Left ventricle myocardium inferior (tissue), 1 donor: Measurements from ENCODE around the gene SDK2. TPM values are rescaled to one million over a fixed set of nuclear protein-coding genes. Genes with fewer than 3 reads are reported as not detected.

Experiments
- DNase-seq: peaks from one replicate; pipeline ENCODE4 v3.0.0-alpha.2; 2020
- H3K27ac ChIP-seq: fragments of 200-600 bp; replicated peaks from 2 replicates; pipeline ENCODE4 v1.8.0; 2021
- H3K27me3 ChIP-seq: fragments of 200-600 bp; 2 replicates; pipeline ENCODE4 v1.8.0; 2021; ENCODE audit warnings: low read depth
- H3K36me3 ChIP-seq: fragments of 200-600 bp; 2 replicates; pipeline ENCODE4 v1.8.0; 2021
- H3K4me1 ChIP-seq: fragments of 200-600 bp; 2 replicates; pipeline ENCODE4 v1.8.0; 2021
- H3K4me3 ChIP-seq: fragments of 200-600 bp; 2 replicates; pipeline ENCODE4 v1.8.0; 2021; ENCODE audit warnings: mild to moderate bottlenecking, moderate library complexity
- H3K9me3 ChIP-seq: fragments of 200-600 bp; replicated peaks from 2 replicates; pipeline ENCODE4 v1.8.0; 2021
- intact Hi-C: fragments of 100-400 bp; cut with micrococcal nuclease; formaldehyde crosslinking; loops from one replicate; pipeline ENCODE4 v1.11.0; 2022
- total RNA-seq: library from RNA; stranded (reverse); fragmentation: NEBNext Ultra II Directional; extraction: Animal tissue kit (Norgen Biotek cat#: 25700); gene quantifications from one replicate; pipeline ENCODE4 v1.2.1, GENCODE V29; 2021
- TF ChIP-seq, protein P1 (sequence below): fragments of 200-600 bp; IDR thresholded peaks from 2 replicates; pipeline ENCODE4 v1.8.0; 2021; ENCODE audit warnings: antibody characterized with exemption, mild to moderate bottlenecking, borderline replicate concordance
- donor health status: DM: no; HTN: yes; CAD: no; lungs with severe emphysema.

The SDK2 gene
- total RNA-seq, 1 donor from 2014 or later: 2.2 TPM

DNA sequence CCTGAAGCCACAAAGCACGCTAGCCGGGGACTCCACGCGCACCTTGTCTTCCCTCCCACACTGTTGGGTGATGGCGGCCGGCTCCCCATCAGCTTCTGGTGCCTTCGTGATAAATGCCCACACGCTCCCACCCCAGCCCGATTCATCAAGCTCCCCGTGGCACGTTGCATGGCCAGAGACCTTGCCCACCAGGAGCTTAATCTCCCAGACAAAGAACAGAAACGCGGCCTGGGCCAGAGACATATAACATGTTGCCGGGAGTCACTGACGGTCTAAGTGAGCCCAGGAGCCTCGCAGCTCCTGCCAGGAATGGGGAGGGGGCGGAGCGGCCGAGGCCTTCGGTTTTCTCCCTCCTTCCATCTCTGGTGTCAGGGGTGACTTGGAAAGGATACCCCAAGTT, 93.1 kb downstream of the SDK2 start:
- TF ChIP-seq, protein P1, sequence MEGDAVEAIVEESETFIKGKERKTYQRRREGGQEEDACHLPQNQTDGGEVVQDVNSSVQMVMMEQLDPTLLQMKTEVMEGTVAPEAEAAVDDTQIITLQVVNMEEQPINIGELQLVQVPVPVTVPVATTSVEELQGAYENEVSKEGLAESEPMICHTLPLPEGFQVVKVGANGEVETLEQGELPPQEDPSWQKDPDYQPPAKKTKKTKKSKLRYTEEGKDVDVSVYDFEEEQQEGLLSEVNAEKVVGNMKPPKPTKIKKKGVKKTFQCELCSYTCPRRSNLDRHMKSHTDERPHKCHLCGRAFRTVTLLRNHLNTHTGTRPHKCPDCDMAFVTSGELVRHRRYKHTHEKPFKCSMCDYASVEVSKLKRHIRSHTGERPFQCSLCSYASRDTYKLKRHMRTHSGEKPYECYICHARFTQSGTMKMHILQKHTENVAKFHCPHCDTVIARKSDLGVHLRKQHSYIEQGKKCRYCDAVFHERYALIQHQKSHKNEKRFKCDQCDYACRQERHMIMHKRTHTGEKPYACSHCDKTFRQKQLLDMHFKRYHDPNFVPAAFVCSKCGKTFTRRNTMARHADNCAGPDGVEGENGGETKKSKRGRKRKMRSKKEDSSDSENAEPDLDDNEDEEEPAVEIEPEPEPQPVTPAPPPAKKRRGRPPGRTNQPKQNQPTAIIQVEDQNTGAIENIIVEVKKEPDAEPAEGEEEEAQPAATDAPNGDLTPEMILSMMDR: no peak
- Histone ChIP-seq H3K27ac (no peak overlapping the region), H3K9me3 (no peaks in the 10 kb centered on the region), H3K27me3 (peaks cover 50% of the 10 kb centered on the region), H3K4me3 (no peak overlapping the region), H3K36me3 (no peaks in the 10 kb centered on the region), H3K4me1 (peaks cover 5% of the 10 kb centered on the region)
- DNase-seq: no peak
- intact Hi-C loops: no loop called here

DNA sequence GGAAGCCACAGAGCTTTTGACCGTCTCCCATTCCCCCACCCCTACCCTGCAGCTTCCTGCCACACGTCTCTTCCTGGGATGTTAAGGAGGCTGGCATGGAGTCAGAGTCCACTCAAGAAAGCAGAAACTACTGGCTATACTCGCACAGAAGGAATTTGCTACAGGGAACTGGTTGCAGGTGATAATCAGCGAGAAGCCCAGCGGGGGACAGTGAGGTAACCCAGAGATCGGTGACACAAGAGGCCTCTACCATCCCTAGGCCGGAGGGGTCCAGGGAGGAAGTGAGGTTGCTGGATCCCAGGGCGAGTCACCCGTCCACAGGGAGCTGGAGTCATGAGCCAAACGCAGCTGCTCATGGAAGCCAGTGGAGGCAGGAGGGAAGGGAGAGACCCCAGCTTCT, 93.7 kb downstream of the SDK2 start:
- TF ChIP-seq, protein P1: no peak
- Histone ChIP-seq H3K4me1 (peaks cover 5% of the 10 kb centered on the region), H3K4me3 (no peak overlapping the region), H3K27ac (no peak overlapping the region), H3K36me3 (no peaks in the 10 kb centered on the region), H3K27me3 (peaks cover 55% of the 10 kb centered on the region), H3K9me3 (no peaks in the 10 kb centered on the region)
- DNase-seq: no peak
- intact Hi-C loops: no loop called here

DNA sequence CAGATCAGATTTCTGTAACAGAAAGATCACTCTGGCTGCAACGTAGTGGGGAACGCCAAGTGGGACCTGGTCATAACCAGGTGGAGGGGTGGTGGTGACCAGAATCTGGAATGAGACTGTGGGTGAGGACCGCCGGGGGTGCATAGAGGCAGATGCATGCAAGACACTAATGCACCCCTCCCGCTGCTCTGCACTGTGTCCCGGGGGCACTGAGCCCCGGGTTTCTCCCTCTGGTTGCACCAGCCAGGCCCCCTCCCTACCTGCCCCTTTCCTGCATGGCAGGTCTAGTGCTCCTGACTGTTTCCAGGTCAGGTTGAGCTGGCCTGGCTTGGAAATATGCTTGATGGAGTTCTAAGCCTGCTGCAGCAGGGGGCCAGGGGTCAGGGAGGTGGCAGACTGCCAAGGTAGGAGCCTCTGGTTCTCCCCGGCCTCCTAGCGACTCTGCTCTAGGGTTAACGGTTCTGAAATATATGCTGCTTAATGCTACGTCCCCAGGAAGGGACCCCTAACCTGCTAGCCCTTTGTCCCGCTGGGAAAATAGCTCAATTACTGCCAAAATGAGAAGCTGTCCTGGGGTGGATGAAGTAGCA, 94.3 kb downstream of the SDK2 start:
- H3K4me1 ChIP-seq: peaks cover 5% of the 10 kb centered on the region

DNA sequence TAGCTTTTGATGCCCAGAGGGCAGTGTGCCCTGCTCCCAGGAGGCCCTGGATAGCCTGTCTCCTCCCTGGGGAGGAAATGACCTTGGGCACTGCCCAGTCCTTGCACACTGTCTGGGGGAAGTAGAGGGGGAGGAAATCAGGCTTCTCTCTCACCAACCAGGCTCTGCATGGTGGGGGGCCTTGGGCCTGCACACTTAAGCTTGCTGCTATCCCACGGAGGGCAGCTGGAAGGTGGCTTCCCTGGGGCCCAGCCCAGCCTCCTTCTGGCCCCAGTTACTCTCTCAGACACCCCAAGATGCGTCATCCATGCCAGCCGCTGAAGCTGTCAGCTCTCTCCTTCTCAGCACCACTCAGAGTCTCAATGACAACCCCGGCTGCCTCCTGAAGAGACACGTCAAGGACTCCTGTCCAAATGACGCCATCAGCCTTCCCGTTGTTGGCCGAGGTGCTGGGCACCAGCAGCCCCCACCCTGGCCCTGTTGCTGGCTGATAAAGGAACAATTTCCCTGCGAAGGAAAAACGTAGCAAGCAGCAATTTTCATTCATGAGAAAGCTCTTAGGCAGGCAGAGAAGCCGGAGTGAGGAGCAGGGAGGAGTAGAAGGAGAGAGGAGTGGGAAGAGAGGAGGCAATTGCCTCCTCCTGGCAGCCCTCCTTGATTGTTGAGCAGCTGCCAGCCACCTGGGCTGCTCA, 95.5 kb downstream of the SDK2 start:
- H3K27ac ChIP-seq: no peak overlapping the region
- no peaks in the 10 kb centered on the region for H3K9me3 ChIP-seq
- no peak overlapping the region for H3K4me3 ChIP-seq
- TF ChIP-seq, protein P1: no peak
- H3K27me3 ChIP-seq: peaks cover 57% of the 10 kb centered on the region
- intact Hi-C loops: no loop called here
- H3K4me1 ChIP-seq: peaks cover 5% of the 10 kb centered on the region
- H3K36me3 ChIP-seq: no peaks in the 10 kb centered on the region
- DNase-seq: no peak

More for the DNA sequence above, 94.3 kb downstream of the SDK2 start:
- Histone ChIP-seq H3K36me3 (no peaks in the 10 kb centered on the region), H3K4me3 (no peak overlapping the region), H3K27ac (no peak overlapping the region), H3K9me3 (no peaks in the 10 kb centered on the region), H3K27me3 (peaks cover 55% of the 10 kb centered on the region)
- intact Hi-C loops: no loop called here
- TF ChIP-seq, protein P1: no peak
- no peak for DNase-seq

DNA sequence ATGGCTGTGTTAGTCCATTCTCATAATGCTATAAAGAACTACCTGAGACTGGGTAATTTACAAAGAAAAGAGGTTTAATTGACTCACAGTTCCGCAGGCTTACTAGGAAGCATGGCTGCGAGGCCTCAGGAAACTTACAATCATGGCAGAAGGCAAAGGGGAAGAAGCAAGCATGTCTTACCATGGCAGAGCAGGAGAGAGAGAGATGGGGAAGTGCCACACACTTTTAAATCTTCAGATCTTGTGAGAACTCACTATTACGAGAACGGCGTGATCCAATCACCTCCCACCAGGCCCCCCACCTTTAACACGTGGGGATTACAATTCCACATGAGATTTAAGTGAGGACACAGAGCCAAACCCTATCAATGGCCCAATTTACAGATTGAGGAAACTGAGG, 96.5 kb downstream of the SDK2 start:
- Histone ChIP-seq H3K27ac (no peak overlapping the region), H3K4me3 (no peak overlapping the region), H3K9me3 (no peaks in the 10 kb centered on the region), H3K27me3 (peaks cover 55% of the 10 kb centered on the region), H3K36me3 (no peaks in the 10 kb centered on the region), H3K4me1 (peaks cover 5% of the 10 kb centered on the region)
- no peak for DNase-seq
- TF ChIP-seq, protein P1: no peak
- intact Hi-C loops: no loop called here
